H1 (cell line): ENCODE results near the gene GHRL. TPM values are rescaled to one million over a fixed set of nuclear protein-coding genes. Genes with fewer than 3 reads are reported as not detected.

Experiments
- CTCF ChIA-PET: fragments of 300-600 bp; sonication (Branson Sonifier 250); formaldehyde crosslinking; loops from one replicate; lab custom pipeline; 2021; ENCODE audit not compliant: partially characterized antibody; lab: Charles Lee
- POLR2A ChIA-PET: fragments of 300-600 bp; sonication (Branson Sonifier 250); formaldehyde crosslinking; loops from one replicate; lab custom pipeline; 2021; ENCODE audit warnings: inconsistent platforms; ENCODE audit not compliant: partially characterized antibody; lab: Charles Lee
- DNase-seq, 2 experiments: peaks; one replicate each; pipeline versions ENCODE4 v3.0.0 to v3.0.0-alpha.2; 2010 to 2022; ENCODE audit warnings: low spot score in 2 of 2, low read depth in 1 of 2, mixed read lengths in 1 of 2
- FAIRE-seq: peaks from 2 replicates; lab custom pipeline; 2011; peaks lifted over from hg19 to GRCh38; lab: Jason Lieb, UNC
- H2AFZ ChIP-seq: 2 replicates; pipeline ENCODE4 v1.8.1; 2012; ENCODE audit warnings: low read length, inconsistent platforms
- H2AK5ac ChIP-seq: 2 replicates; pipeline ENCODE4 v1.6.1; 2013; ENCODE audit warnings: low read depth, low read length
- H2BK120ac ChIP-seq: replicated peaks from 2 replicates; pipeline ENCODE3; 2013; ENCODE audit warnings: low read depth, low read length, inconsistent platforms
- H2BK12ac ChIP-seq: 2 replicates; pipeline ENCODE4 v1.6.1; 2013; ENCODE audit warnings: low read depth, low read length
- H2BK15ac ChIP-seq: 2 replicates; pipeline ENCODE4 v1.6.1; 2013; ENCODE audit warnings: low read length
- H2BK20ac ChIP-seq: 2 replicates; pipeline ENCODE4 v1.6.1; 2013; ENCODE audit warnings: low read length
- H2BK5ac ChIP-seq: 2 replicates; pipeline ENCODE4 v1.6.1; 2013; ENCODE audit warnings: low read depth, low read length
- H3K14ac ChIP-seq: 2 replicates; pipeline ENCODE4 v1.6.1; 2013; ENCODE audit warnings: inconsistent platforms; ENCODE audit not compliant: insufficient read length
- H3K18ac ChIP-seq: 2 replicates; pipeline ENCODE4 v1.6.1; 2013; ENCODE audit warnings: low read length; ENCODE audit errors: extremely low read depth
- H3K23ac ChIP-seq: 2 replicates; pipeline ENCODE4 v1.6.1; 2013; ENCODE audit warnings: inconsistent platforms; ENCODE audit not compliant: insufficient read length
- H3K23me2 ChIP-seq: 2 replicates; pipeline ENCODE4 v1.6.1; 2013; ENCODE audit warnings: low read depth, low read length
- H3K27ac ChIP-seq: 2 replicates; pipeline ENCODE4 v1.6.1; 2011; ENCODE audit warnings: low read depth, low read length, inconsistent platforms
- H3K27me3 ChIP-seq, 4 experiments: replicated peaks in 1 of 4; 1 replicate in 1 of 4; 2 replicates in 3 of 4; pipeline versions ENCODE4 v1.6.1 to v1.8.1; 2011 to 2013; ENCODE audit warnings: low read length in 3 of 4, mild to moderate bottlenecking in 3 of 4, inconsistent platforms in 2 of 4, mixed read lengths in 2 of 4, moderate library complexity in 1 of 4; ENCODE audit not compliant: control insufficient read depth in 3 of 4, insufficient read depth in 3 of 4; ENCODE audit errors: extremely low read depth in 1 of 4
- H3K36me3 ChIP-seq, 4 experiments: 2 replicates each; pipeline versions ENCODE4 v1.6.1 to v1.8.1; 2011 to 2013; ENCODE audit warnings: mild to moderate bottlenecking in 4 of 4, low read length in 3 of 4, moderate library complexity in 2 of 4, control low read depth in 1 of 4, inconsistent platforms in 1 of 4; ENCODE audit not compliant: insufficient read depth in 4 of 4, control insufficient read depth in 2 of 4
- H3K4ac ChIP-seq: replicated peaks from 2 replicates; pipeline ENCODE3; 2013; ENCODE audit warnings: low read length, low read depth, mixed read lengths, inconsistent platforms; ENCODE audit not compliant: insufficient read length
- H3K4me1 ChIP-seq, 4 experiments: replicated peaks in 1 of 4; 1 replicate in 1 of 4; 2 replicates in 3 of 4; pipeline versions ENCODE4 v1.6.1 to v1.8.1; 2011 to 2013; ENCODE audit warnings: low read length in 3 of 4, inconsistent platforms in 2 of 4, mixed read lengths in 1 of 4; ENCODE audit not compliant: insufficient read depth in 4 of 4, control insufficient read depth in 3 of 4
- H3K4me2 ChIP-seq, 2 experiments: 2 replicates each; pipeline versions ENCODE4 v1.6.1 to v1.8.1; 2011 to 2013; ENCODE audit warnings: low read depth in 2 of 2, low read length in 2 of 2, control low read depth in 1 of 2, inconsistent platforms in 1 of 2, mild to moderate bottlenecking in 1 of 2; ENCODE audit not compliant: insufficient read depth in 1 of 2
- H3K4me3 ChIP-seq, 4 experiments: fragments of 200-600, 300-600 bp in 1 of 4; sonication (generic), shearing (Covaris generic), sonication (Bioruptor Twin) in 1 of 4; 2 replicates each; pipeline versions ENCODE4 v1.5.1 to v1.8.1; 2011 to 2016; ENCODE audit warnings: low read length in 4 of 4, low read depth in 3 of 4, control low read depth in 2 of 4, inconsistent platforms in 2 of 4, mild to moderate bottlenecking in 2 of 4, mixed read lengths in 1 of 4, moderate library complexity in 1 of 4; ENCODE audit not compliant: insufficient read depth in 2 of 4; ENCODE audit errors: extremely low read depth in 1 of 4
- H3K56ac ChIP-seq: replicated peaks from 2 replicates; pipeline ENCODE3; 2013; ENCODE audit warnings: low read depth, mild to moderate bottlenecking, mixed read lengths, low read length, inconsistent platforms; ENCODE audit not compliant: insufficient read length
- H3K79me1 ChIP-seq: 2 replicates; pipeline ENCODE4 v1.6.1; 2013; ENCODE audit warnings: low read depth, low read length, control low read depth
- H3K79me2 ChIP-seq, 2 experiments: 2 replicates each; pipeline versions ENCODE4 v1.6.1 to v1.8.1; 2012 to 2013; ENCODE audit warnings: low read length in 2 of 2, mild to moderate bottlenecking in 2 of 2, inconsistent platforms in 1 of 2; ENCODE audit not compliant: insufficient read depth in 2 of 2, control insufficient read depth in 1 of 2
- H3K9ac ChIP-seq, 4 experiments: replicated peaks in 1 of 4; 1 replicate in 1 of 4; 2 replicates in 3 of 4; pipeline versions ENCODE4 v1.6.1 to v1.8.1; 2011 to 2013; ENCODE audit warnings: low read depth in 3 of 4, low read length in 3 of 4, control low read depth in 2 of 4, mild to moderate bottlenecking in 2 of 4, moderate library complexity in 2 of 4, inconsistent platforms in 1 of 4; ENCODE audit errors: extremely low read depth in 1 of 4
- H3K9me3 ChIP-seq, 2 experiments: 2 replicates each; pipeline versions ENCODE4 v1.6.1 to v1.8.1; 2012 to 2013; ENCODE audit warnings: mild to moderate bottlenecking in 2 of 2, moderate library complexity in 2 of 2, control low read depth in 1 of 2, inconsistent platforms in 1 of 2, low read depth in 1 of 2, low read length in 1 of 2, mixed read lengths in 1 of 2; ENCODE audit not compliant: insufficient read depth in 2 of 2
- H4K20me1 ChIP-seq, 2 experiments: replicated peaks in 1 of 2; 2 replicates each; pipeline versions ENCODE3 to v1.8.1; 2011 to 2013; ENCODE audit warnings: inconsistent platforms in 2 of 2, low read length in 2 of 2, mild to moderate bottlenecking in 1 of 2; ENCODE audit not compliant: insufficient read depth in 2 of 2, control insufficient read depth in 1 of 2
- H4K5ac ChIP-seq: 2 replicates; pipeline ENCODE4 v1.6.1; 2013; ENCODE audit warnings: low read length, low read depth, mixed read lengths, inconsistent platforms; ENCODE audit not compliant: insufficient read length
- H4K8ac ChIP-seq: 2 replicates; pipeline ENCODE4 v1.8.0; 2013; ENCODE audit warnings: mild to moderate bottlenecking, moderate library complexity, low read length, inconsistent platforms; ENCODE audit not compliant: insufficient read depth; ENCODE audit errors: extremely low read depth
- H4K91ac ChIP-seq: replicated peaks from 2 replicates; pipeline ENCODE3; 2013; ENCODE audit warnings: low read length, mixed read lengths, inconsistent platforms; ENCODE audit not compliant: insufficient read length
- SP1 ChIP-seq: IDR thresholded peaks from 2 replicates; pipeline ENCODE4 v1.6.1; 2011; ENCODE audit warnings: low read depth, low read length
- WGBS, 2 experiments: shearing (Covaris generic) in 1 of 2; methylation state at CpG; one replicate each; pipeline versions ENCODE4 v1.1.6 to v1.1.7; 2013 to 2015; ENCODE audit warnings: low lambda C conversion rate in 2 of 2, mixed read lengths in 2 of 2, inconsistent platforms in 1 of 2, low coverage in 1 of 2, missing lambda C conversion rate in 1 of 2; ENCODE audit not compliant: insufficient replicate concordance in 2 of 2, insufficient coverage in 1 of 2, insufficient read length in 1 of 2; ENCODE audit errors: extremely low coverage in 1 of 2, missing lambda C conversion rate in 1 of 2; 5-methylcytosine and 5-hydroxymethylcytosine counted together
- polyA plus RNA-seq, 7 experiments: library from polyadenylated mRNA; depleted of rRNA in 3 of 7; stranded (reverse) in 5 of 7; unstranded in 2 of 7; fragments of >200 nt in 5 of 7; fragments of 200-250 nt in 2 of 7; gene quantifications; 1 replicate in 5 of 7; 2 replicates in 1 of 7; 4 replicates in 1 of 7; pipeline versions ENCODE4 v1.2.1 to v1.2.3, GENCODE V29; 2011 to 2013; ENCODE audit warnings: missing spikeins in 2 of 7, mixed read lengths in 2 of 7
- total RNA-seq: library from RNA; stranded (reverse); fragmentation: NEBNext Ultra II Directional; extraction: Animal tissue kit (Norgen Biotek cat#: 25700); gene quantifications from 2 replicates; pipeline ENCODE4 v1.2.1, GENCODE V29; 2021

The GHRL gene
- total and polyA plus RNA-seq, 2 of the 8 experiments (the other 6 are each of a cell fraction or from before 2014, with no cell fraction given), result 0.32 to 0.35 TPM

- H3K27me3 ChIP-seq, result no peaks in the 10 kb centered on the region
- H3K23ac ChIP-seq, result no peak overlapping the region
- no peaks in the 10 kb centered on the region for H3K9me3 ChIP-seq
- 95% methylated on average over 6 of the region's 7 CpGs; no CpG with 5 or more reads in 1 of the 2 experiments for WGBS, 2 experiments
- no peak overlapping the region for H3K4me2 ChIP-seq
- H3K4me1 ChIP-seq, result 0 out of 7 replicates have a peak, but pooled peaks cover 0 to 2% (median 1%) of the 10 kb centered on the region in 4 experiments
- H2BK20ac ChIP-seq, result no peak overlapping the region
- no peaks in the 10 kb centered on the region for H4K20me1 ChIP-seq
- H2BK5ac ChIP-seq, result no peak overlapping the region
- no peak for DNase-seq
- no peak overlapping the region for H3K14ac ChIP-seq
- no peak overlapping the region for H4K8ac ChIP-seq
- no peak overlapping the region for H3K4me3 ChIP-seq
- H3K18ac ChIP-seq, result no peak overlapping the region
- H3K79me2 ChIP-seq, result no peaks in the 10 kb centered on the region
- 0 out of 2 replicates have a peak overlapping the region, but pooled peaks have one; percentile 9 for H2BK12ac ChIP-seq
- FAIRE-seq, result no peak
- H2BK15ac ChIP-seq, result no peak overlapping the region
- CTCF ChIA-PET, result interaction anchor here (0.6 to 1.6 kb wide), 3 partner anchors 21 to 82 kb away, joined by 3 to 5 read pairs (median 4); no protein-coding TSS in a partner anchor
- POLR2A ChIA-PET, result interaction anchor here (0.6 kb wide), 2 partner anchors 30 to 378 kb away, joined by 3 read pairs; no protein-coding TSS in a partner anchor
- H3K4ac ChIP-seq, result no peak overlapping the region
- no peak overlapping the region for H2AK5ac ChIP-seq
- no peaks in the 10 kb centered on the region for H3K79me1 ChIP-seq
- H3K56ac ChIP-seq, result no peak overlapping the region
- no peak overlapping the region for H3K27ac ChIP-seq
- H2BK120ac ChIP-seq, result no peak overlapping the region
- no peak overlapping the region for H4K5ac ChIP-seq
- no peaks in the 10 kb centered on the region; the same call in 1 of the 2 replicates for H3K23me2 ChIP-seq
- H3K36me3 ChIP-seq, result peaks cover 0 to 2% (median 0%) of the 10 kb centered on the region in 4 experiments; a peak in 1 of 8 replicates
- no peak for TF ChIP-seq SP1
- no peak overlapping the region for H3K9ac ChIP-seq
- H2AFZ ChIP-seq, result no peak overlapping the region
- H4K91ac ChIP-seq, result no peak overlapping the region
Observed at GRCh38 chr3:10242182-10243065, 50.3 kb downstream of the GHRL start.
